IPS-18a (cell line): ENCODE data around the gene ALDH4A1.

Source experiments
- H3K27ac ChIP-seq: one replicate; pipeline ENCODE4 v1.5.1; 2013; ENCODE audit warnings: low read length
- H3K27me3 ChIP-seq: one replicate; pipeline ENCODE4 v1.6.1; 2013; ENCODE audit warnings: mild to moderate bottlenecking, low read length; ENCODE audit not compliant: control insufficient read depth, insufficient read depth
- H3K36me3 ChIP-seq: one replicate; pipeline ENCODE4 v1.6.1; 2013; ENCODE audit warnings: low read depth, low read length; ENCODE audit not compliant: control insufficient read depth
- H3K4me1 ChIP-seq: one replicate; pipeline ENCODE4 v1.6.1; 2013; ENCODE audit warnings: low read depth, low read length; ENCODE audit not compliant: control insufficient read depth
- H3K4me3 ChIP-seq: one replicate; pipeline ENCODE4 v1.5.1; 2013; ENCODE audit warnings: low read length
- H3K9ac ChIP-seq: one replicate; pipeline ENCODE4 v1.6.1; 2013; ENCODE audit warnings: mild to moderate bottlenecking, low read length, moderate library complexity
- H3K9me3 ChIP-seq: one replicate; pipeline ENCODE4 v1.6.1; 2013; ENCODE audit warnings: low read depth, low read length; ENCODE audit not compliant: control insufficient read depth

ALDH4A1 gene

DNA sequence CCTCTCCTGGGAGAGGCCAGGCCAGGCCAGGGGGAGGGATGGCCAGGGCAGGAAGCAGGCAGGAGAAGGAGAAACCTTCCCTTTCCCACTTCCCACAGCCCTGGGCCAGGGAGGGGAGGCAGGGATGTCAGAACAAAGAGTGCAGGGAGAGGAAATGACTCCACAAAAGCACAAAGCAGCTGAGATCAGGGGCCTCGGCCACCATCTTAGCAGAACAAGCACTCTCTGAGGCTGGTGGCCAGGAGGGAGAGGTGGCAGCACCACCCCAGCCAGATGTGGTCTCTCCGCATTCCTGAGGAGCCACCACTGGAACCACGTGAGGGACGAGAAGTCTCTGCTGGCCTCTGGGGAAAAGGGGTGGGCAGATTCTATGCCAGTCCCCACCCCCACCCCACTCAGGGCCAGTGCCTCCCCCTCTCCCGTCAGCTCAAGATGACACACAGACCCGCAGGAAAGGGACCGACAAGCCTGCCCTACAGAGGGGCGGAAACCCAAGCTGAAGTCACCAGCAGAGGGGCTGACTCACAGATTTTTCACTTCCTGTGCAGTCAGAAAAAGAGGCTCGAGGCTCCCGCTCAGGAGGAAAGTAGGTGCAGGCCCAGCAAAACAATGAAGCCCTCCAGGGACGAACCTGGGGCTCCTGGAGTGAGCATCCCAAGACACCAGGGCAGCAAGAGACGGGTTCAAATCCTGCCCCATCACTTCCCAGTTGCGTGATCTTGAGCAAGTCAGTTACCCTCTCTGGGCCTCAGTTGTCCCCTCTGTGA is 24.1 kb upstream of the ALDH4A1 start:
- no peaks in the 10 kb centered on the region for H3K9me3 ChIP-seq
- no peak overlapping the region for H3K9ac ChIP-seq
- H3K36me3 ChIP-seq, result no peaks in the 10 kb centered on the region
- no peak overlapping the region for H3K4me3 ChIP-seq
- no peaks in the 10 kb centered on the region for H3K4me1 ChIP-seq
- no peak overlapping the region for H3K27ac ChIP-seq
- no peaks in the 10 kb centered on the region for H3K27me3 ChIP-seq

DNA sequence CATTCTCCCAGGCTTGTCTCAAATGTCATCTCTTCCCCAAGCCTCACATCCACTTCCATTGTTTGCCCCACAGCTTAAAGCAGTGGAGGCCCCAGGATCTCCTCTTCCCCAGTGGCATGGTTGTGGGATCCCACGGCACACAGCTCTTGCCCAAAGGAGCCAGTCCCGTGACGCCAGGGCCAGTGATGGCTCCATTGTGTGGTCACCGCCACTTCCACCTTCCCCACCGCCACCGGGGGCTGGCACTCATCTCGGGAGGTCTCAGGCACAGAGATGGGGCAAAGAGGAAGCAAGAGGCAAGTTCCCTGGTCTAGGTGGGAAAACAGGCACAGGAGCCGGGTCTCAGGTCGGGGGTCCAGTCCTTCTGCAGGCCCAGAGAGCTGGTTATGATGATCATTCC is 22.9 kb upstream of the ALDH4A1 start:
- no peaks in the 10 kb centered on the region for H3K4me1 ChIP-seq
- no peaks in the 10 kb centered on the region for H3K36me3 ChIP-seq
- no peak overlapping the region for H3K27ac ChIP-seq

DNA sequence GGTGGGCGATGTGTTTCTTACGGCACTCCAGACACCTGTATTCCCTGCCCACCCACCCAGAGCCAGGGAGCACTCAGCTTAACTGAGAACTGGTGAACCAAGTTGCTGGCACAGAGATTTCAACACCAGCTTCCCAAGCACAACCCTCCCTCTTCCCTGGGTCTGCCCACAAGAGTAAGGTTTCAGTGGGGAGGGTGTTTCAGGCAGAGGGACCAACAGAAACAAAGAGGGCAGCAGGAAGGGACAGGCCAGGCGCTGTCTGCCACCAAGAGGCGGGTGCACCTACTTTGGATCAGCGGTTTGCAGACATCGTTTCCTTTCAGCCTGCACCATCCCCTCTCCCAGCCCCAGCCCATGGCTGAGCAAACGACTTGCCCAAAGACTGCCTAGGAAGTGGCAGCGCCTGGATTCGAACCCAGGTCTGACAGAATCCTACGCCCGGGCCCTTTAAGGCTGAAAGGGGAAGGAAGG is 21.9 kb upstream of the ALDH4A1 start:
- Histone ChIP-seq H3K4me3 (no peak overlapping the region), H3K27ac (no peak overlapping the region), H3K9ac (no peak overlapping the region), H3K27me3 (no peaks in the 10 kb centered on the region), H3K36me3 (no peaks in the 10 kb centered on the region), H3K9me3 (no peaks in the 10 kb centered on the region), H3K4me1 (no peaks in the 10 kb centered on the region)

More for the DNA sequence above, 22.9 kb upstream of the ALDH4A1 start:
- Histone ChIP-seq H3K9ac (no peak overlapping the region), H3K4me3 (no peak overlapping the region), H3K9me3 (no peaks in the 10 kb centered on the region), H3K27me3 (no peaks in the 10 kb centered on the region)

DNA sequence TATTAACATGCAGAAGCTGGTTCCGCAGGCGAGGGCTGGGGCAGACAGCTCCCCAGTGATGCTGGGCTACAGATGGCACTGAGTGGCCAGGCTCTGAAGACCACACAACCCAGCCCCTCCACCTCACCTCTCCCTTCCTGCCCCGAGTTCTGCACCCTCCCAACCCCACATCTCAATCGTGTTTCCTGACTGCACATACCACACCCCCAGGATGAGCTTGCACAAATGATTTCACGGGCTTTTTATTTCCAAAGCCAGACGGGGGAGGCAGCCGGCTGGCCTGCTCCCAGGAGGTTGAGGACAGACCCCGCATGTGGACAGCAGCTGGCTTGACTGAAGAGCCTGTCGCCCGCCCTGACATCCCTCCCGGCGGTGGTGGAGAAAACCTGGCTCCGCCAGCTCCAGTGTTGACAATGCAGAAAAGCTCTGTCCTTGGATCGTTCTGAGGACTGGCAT is 21.4 kb upstream of the ALDH4A1 start:
- no peak overlapping the region for H3K9ac ChIP-seq
- no peaks in the 10 kb centered on the region for H3K27me3 ChIP-seq
- H3K36me3 ChIP-seq, result no peaks in the 10 kb centered on the region
- H3K27ac ChIP-seq, result no peak overlapping the region
- H3K4me3 ChIP-seq, result no peak overlapping the region
- H3K4me1 ChIP-seq, result no peaks in the 10 kb centered on the region
- no peaks in the 10 kb centered on the region for H3K9me3 ChIP-seq

DNA sequence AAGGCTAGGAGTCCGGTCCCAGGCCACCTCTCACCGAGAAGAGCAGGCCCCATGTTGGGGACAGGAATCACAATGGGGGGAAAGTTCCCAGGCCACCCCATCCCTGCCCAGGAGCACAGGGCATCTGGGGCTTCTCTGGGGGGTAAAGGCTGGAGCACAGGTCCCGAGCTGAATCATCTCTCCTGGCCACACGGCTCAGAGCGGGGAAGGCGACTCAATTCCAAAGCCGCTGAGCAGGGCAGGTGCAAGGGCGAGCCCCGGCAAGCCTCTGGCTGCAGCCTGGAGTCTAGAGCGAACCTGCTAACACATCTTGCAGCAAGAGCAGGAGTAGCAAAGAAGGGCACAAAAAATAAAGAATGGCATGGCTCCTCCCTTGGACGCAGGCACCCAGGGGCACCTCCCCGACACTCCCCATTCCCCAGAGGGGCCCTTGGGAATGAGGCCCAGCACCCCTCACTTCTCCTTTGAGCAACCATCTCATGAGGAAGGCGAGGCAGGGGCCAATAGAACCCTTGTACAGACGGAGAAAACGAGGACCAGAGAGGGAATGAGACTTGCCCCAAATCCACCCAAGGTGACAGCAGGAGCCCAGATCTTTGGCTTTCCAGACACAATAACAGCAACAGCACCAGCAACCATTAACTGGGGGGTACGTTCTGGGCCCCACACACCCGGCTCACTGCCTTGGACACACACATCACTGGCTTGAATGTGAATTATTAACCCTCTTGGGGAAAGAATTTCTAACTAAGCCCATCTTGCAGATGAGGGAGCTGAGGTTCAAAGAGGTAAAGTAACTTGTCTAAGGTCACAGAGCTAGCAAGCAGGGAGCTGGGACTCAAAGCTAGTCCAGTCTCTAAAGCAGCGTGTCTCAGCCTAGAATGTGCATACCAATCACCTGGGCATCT is 20.7 kb upstream of the ALDH4A1 start:
- Histone ChIP-seq H3K4me3 (no peak overlapping the region), H3K27me3 (no peaks in the 10 kb centered on the region), H3K4me1 (no peaks in the 10 kb centered on the region), H3K36me3 (no peaks in the 10 kb centered on the region), H3K27ac (no peak overlapping the region), H3K9ac (no peak overlapping the region), H3K9me3 (no peaks in the 10 kb centered on the region)

DNA sequence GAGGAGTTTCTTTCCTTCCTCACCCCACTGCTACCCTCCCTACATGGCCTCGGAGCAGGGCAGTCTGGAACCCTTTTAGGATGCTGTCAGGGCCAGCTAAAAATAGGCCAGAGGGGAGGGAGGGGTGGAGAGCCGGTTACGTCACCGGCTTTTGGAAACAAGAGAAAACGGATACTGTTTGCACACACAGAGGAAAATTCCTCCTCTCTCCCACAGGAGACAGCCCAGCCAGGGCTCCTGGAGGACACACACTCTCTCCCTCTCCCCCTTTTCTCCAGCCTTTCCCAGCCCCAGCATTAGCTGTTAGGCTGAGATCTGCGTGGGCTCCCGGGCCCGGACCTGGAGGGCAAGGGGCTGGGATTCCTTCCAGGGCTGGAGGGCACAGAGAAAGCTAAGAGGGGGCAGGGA is 20.0 kb upstream of the ALDH4A1 start:
- Histone ChIP-seq H3K9me3 (no peaks in the 10 kb centered on the region), H3K27me3 (no peaks in the 10 kb centered on the region), H3K4me3 (no peak overlapping the region), H3K36me3 (no peaks in the 10 kb centered on the region), H3K27ac (no peak overlapping the region), H3K9ac (no peak overlapping the region), H3K4me1 (no peaks in the 10 kb centered on the region)

DNA sequence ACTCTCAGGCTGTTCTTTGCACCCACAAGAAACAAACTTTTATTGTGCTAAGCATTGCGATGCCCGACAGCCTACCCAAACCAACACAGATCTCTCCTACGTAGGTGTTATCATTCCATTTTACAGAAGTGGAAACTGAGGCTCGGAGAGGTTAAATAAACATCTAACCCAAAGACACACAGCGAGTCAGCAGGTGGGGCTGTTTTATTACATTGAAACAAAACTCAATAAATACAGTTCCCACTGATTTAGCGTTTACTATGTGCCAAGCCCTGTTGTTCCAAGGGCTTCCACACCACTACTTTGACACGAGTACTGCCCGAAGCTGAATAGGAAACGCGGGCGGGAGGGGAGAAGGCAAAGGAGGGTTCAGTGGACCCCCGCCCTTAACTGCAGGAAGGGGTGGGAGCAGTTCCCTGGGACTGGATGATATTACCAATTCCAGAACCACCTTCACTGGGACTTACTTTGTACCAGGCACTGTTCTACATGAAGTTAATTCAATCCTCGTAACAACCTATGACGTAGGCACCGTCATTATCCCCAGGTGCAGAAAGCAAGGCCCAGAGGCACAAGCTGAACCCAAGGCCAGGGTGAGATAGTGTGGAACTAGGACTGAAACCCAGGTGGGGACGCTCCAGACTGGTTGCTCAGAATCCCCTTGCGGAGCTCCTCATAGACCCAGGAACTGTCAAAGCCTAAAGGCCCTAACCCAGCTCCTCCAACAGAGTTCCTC is 19.3 kb upstream of the ALDH4A1 start:
- no peaks in the 10 kb centered on the region for H3K4me1 ChIP-seq
- H3K36me3 ChIP-seq, result no peaks in the 10 kb centered on the region
- H3K27me3 ChIP-seq, result no peaks in the 10 kb centered on the region
- no peaks in the 10 kb centered on the region for H3K9me3 ChIP-seq
- no peak overlapping the region for H3K9ac ChIP-seq
- no peak overlapping the region for H3K4me3 ChIP-seq
- H3K27ac ChIP-seq, result no peak overlapping the region

DNA sequence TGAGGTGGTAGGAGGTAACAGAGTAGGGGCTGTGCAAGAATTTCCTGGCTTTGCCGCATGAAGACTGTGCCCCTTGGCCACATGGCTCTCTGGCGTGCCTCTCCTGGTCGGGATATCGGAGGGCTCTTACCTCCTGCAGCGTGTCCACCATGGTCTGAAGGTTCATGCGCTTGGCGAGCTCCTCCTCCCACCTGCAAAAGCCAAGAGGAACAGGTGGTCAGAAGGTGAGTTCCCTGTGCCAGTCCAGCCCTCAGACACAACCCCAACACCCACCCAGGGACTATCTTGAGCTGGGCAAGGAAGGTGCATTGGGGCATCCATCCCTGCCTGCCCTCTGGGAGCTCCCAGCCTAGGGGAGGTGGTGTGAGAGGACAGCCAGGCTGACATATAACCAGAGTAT is 18.6 kb upstream of the ALDH4A1 start:
- H3K27me3 ChIP-seq, result no peaks in the 10 kb centered on the region
- H3K36me3 ChIP-seq, result no peaks in the 10 kb centered on the region
- no peak overlapping the region for H3K9ac ChIP-seq
- H3K9me3 ChIP-seq, result no peaks in the 10 kb centered on the region
- H3K4me3 ChIP-seq, result no peak overlapping the region
- H3K27ac ChIP-seq, result no peak overlapping the region
- H3K4me1 ChIP-seq, result no peaks in the 10 kb centered on the region

DNA sequence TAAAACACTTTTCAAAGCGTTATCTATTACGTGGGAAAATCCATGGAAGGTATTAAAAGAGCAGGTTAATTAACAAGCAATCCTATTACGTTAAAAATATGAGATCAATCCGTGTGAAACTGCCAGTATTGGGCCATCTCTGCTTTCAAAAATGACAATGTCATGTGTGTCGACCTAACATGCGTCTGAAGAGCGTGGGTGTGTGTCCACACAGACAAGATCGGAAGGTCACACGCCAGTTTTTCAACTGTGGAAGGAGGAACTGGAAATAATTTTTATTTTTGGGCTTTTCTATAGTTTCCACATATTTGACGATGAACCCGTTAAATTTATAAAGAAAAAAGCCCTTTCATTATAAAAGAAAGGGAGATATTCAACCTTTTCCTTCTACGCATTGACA is 17.6 kb upstream of the ALDH4A1 start:
- H3K4me3 ChIP-seq, result no peak overlapping the region
- H3K9ac ChIP-seq, result no peak overlapping the region
- H3K9me3 ChIP-seq, result no peaks in the 10 kb centered on the region
- H3K27ac ChIP-seq, result no peak overlapping the region
- no peaks in the 10 kb centered on the region for H3K36me3 ChIP-seq
- H3K27me3 ChIP-seq, result no peaks in the 10 kb centered on the region
- H3K4me1 ChIP-seq, result no peaks in the 10 kb centered on the region

DNA sequence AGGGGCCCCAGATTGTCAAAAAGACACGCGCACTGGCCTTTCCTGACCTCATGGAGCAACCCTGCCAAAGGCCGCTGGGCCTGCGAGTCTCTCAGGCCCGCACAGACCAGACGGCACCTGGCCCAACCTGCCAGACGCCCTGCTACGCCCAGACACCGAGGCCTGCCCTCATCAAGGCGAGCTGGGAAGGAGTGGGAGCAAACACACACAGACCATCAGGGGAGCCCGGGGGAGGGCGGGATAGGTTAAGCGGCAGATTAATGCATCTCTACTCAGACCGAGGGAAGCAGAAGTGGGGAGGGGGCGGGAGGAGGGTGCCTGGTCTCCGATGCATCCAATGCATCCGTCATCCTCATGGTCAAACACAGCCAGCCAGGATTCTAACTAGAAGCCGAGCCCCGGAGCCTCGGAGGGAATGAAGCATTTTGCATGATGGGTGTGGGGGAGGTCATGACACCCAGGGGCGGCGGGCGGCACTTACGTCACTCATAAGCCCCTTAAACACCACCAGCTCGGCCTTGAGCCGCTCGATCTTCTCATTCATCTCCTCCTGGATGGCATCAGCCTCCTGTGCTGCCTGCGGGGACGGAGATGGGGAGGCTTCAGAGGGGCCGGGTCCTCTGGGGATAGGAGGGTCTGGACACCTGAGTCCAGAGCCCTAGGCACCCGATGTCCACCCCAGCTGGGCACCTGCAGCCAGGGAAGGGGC is 17.0 kb upstream of the ALDH4A1 start:
- no peaks in the 10 kb centered on the region for H3K27me3 ChIP-seq
- no peaks in the 10 kb centered on the region for H3K4me1 ChIP-seq
- H3K9me3 ChIP-seq, result no peaks in the 10 kb centered on the region
- H3K4me3 ChIP-seq, result no peak overlapping the region
- H3K27ac ChIP-seq, result no peak overlapping the region
- no peak overlapping the region for H3K9ac ChIP-seq
- no peaks in the 10 kb centered on the region for H3K36me3 ChIP-seq

DNA sequence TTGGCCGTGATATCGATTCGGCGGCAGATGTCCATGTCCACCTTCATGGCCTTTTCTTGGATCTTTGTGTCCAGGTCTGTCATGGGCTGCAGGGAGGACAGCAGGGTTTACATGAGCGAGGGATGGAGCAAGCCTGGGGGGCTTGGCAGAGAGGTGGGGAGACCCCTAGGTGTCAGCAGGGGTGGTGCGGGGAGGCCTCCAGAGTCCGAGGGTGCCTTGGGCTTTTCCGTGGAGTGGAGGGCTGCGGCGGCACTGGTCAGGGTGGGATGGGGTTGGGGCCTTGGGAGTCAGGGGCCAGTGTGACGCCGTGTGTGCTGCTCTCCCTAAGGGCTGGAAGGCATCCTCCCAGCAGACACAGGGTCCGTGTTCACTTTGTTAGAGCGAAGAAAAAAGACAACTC is 16.1 kb upstream of the ALDH4A1 start:
- H3K9me3 ChIP-seq, result no peaks in the 10 kb centered on the region

More for the DNA sequence above, 16.1 kb upstream of the ALDH4A1 start:
- no peak overlapping the region for H3K4me3 ChIP-seq
- no peaks in the 10 kb centered on the region for H3K36me3 ChIP-seq
- H3K27ac ChIP-seq, result no peak overlapping the region
- no peaks in the 10 kb centered on the region for H3K4me1 ChIP-seq
- no peak overlapping the region for H3K9ac ChIP-seq
- H3K27me3 ChIP-seq, result no peaks in the 10 kb centered on the region
